ENCODE measurements around the gene STAT6.

Gene STAT6

GRCh38 chr12:57057067-57057751 is 54.0 kb downstream of the STAT6 start:
- H3K4me3 ChIP-seq (ENCODE audit: low read depth, low read length): no peak overlapping the region
- TF ChIP-seq ZSCAN18 (tag by site-specific recombination; IDR thresholded peaks at IDR 0.05) (no peak), ZNF362 (tag by site-specific recombination; IDR thresholded peaks at IDR 0.05) (no peak), ZBTB21 (tag by site-specific recombination; IDR thresholded peaks at IDR 0.05) (no peak), ZNF350 (tag by site-specific recombination; IDR thresholded peaks at IDR 0.05) (no peak), PRDM4 (tag by site-specific recombination; IDR thresholded peaks at IDR 0.05) (no peak), ZNF521 (tag by site-specific recombination; IDR thresholded peaks at IDR 0.05) (no peak), ZNF426 (tag by site-specific recombination; IDR thresholded peaks at IDR 0.05) (no peak), ZNF112 (tag by site-specific recombination; IDR thresholded peaks at IDR 0.05) (no peak), ZNF654 (tag by site-specific recombination; IDR thresholded peaks at IDR 0.05; ENCODE audit: low read depth) (no peak), ZEB2 (tag by site-specific recombination; IDR thresholded peaks at IDR 0.05) (no peak), ZNF747 (tag by site-specific recombination; IDR thresholded peaks at IDR 0.05) (no peak), ELK4 (IDR thresholded peaks at IDR 0.05; ENCODE audit: borderline replicate concordance, low read depth, low read length) (no peak), BCL11A (tag by site-specific recombination; IDR thresholded peaks at IDR 0.05; ENCODE audit: low read depth) (no peak), ZBTB7A (tag by site-specific recombination; IDR thresholded peaks at IDR 0.05; ENCODE audit: low read depth) (no peak), KLF10 (tag by site-specific recombination; IDR thresholded peaks at IDR 0.05) (no peak), ZFP37 (tag by site-specific recombination; IDR thresholded peaks at IDR 0.05) (no peak), ZBTB1 (tag by site-specific recombination; IDR thresholded peaks at IDR 0.05) (no peak), ZNF596 (tag by site-specific recombination; IDR thresholded peaks at IDR 0.05) (no peak), ZNF169 (tag by site-specific recombination; IDR thresholded peaks at IDR 0.05) (no peak), ZNF416 (tag by site-specific recombination; IDR thresholded peaks at IDR 0.05) (no peak)
- ChIA-PET CTCF (interaction anchor here (0.6 to 7.9 kb wide), 11 partner anchors 8 to 118 kb away, joined by 3 to 74 read pairs (median 4); partner anchors contain the start of gene ZBTB39), POLR2A (interaction anchor here (1.3 kb wide), 1 partner anchor 54 kb away, joined by 3 read pairs; the partner anchor contains the start of gene STAT6)
- H3K4me1 ChIP-seq (ENCODE audit: control insufficient read depth, insufficient read depth, low read length): no peaks in the 10 kb centered on the region
- no peaks in the 10 kb centered on the region for H3K9me3 ChIP-seq (ENCODE audit: control insufficient read depth, insufficient read depth, low read depth, low read length)
- peaks cover 37 to 62% of the 10 kb centered on the region in 2 experiments for H3K36me3 ChIP-seq (ENCODE audit: control insufficient read depth in 2 of 2, insufficient read depth in 1 of 2, low read length in 2 of 2)
- no peak overlapping the region for H3K27ac ChIP-seq (ENCODE audit: extremely low read depth, low read depth, low read length)
